ENCODE results near the gene CFAP97D2. TPM values are rescaled to one million over a fixed set of nuclear protein-coding genes. Genes with fewer than 3 reads are reported as not detected.
"Not testable (repeated sequence)": the region's sequence is repeated elsewhere in the genome, so short reads cannot be mapped to it uniquely, and the experiment has no call there.

CFAP97D2 gene
- total RNA-seq, 1 donor from 2014 or later: not detected

- no peak for DNase-seq (ENCODE audit: low read depth, low spot score)
Measured at GRCh38 chr13:114157869-114158495, 21.1 kb upstream of the CFAP97D2 start.

GRCh38 chr13:114158869-114159666 is 20.0 kb upstream of the CFAP97D2 start:
- DNase-seq (ENCODE audit: low read depth, low spot score): not testable (repeated sequence)

- DNase-seq (ENCODE audit: low read depth, low spot score): peak; percentile 36
Measured at GRCh38 chr13:114161028-114161556, 18.0 kb upstream of the CFAP97D2 start.

GRCh38 chr13:114161644-114162532 is 17.2 kb upstream of the CFAP97D2 start:
- DNase-seq (ENCODE audit: low read depth, low spot score): peak; percentile 24

GRCh38 chr13:114162533-114162922 is 16.5 kb upstream of the CFAP97D2 start:
- DNase-seq (ENCODE audit: low read depth, low spot score): no peak

GRCh38 chr13:114164053-114164452 is 15.0 kb upstream of the CFAP97D2 start:
- no peak for DNase-seq (ENCODE audit: low read depth, low spot score)

GRCh38 chr13:114164681-114165429 is 14.2 kb upstream of the CFAP97D2 start:
- DNase-seq (ENCODE audit: low read depth, low spot score): no peak

GRCh38 chr13:114166381-114167131 is 12.5 kb upstream of the CFAP97D2 start:
- DNase-seq (ENCODE audit: low read depth, low spot score): no peak

- no peak for DNase-seq (ENCODE audit: low read depth, low spot score)
Measured at GRCh38 chr13:114167426-114167825, 11.6 kb upstream of the CFAP97D2 start.

GRCh38 chr13:114167885-114168284 is 11.2 kb upstream of the CFAP97D2 start:
- DNase-seq (ENCODE audit: low read depth, low spot score): no peak

GRCh38 chr13:114173272-114173671 is 5.8 kb upstream of the CFAP97D2 start:
- no peak for DNase-seq (ENCODE audit: low read depth, low spot score)

GRCh38 chr13:114173745-114174144 is 5.3 kb upstream of the CFAP97D2 start:
- no peak for DNase-seq (ENCODE audit: low read depth, low spot score)

GRCh38 chr13:114174529-114174961 is 4.5 kb upstream of the CFAP97D2 start:
- peak; percentile 69 for DNase-seq (ENCODE audit: low read depth, low spot score)

- not testable (repeated sequence) for DNase-seq (ENCODE audit: low read depth, low spot score)
Measured at GRCh38 chr13:114176359-114176902, 2.6 kb upstream of the CFAP97D2 start.

- DNase-seq (ENCODE audit: low read depth, low spot score): no peak
Measured at GRCh38 chr13:114177245-114178010, 1.6 kb upstream of the CFAP97D2 start.

GRCh38 chr13:114185182-114185971 is 6.3 kb downstream of the CFAP97D2 start:
- no peak for DNase-seq (ENCODE audit: low read depth, low spot score)

- DNase-seq (ENCODE audit: low read depth, low spot score): no peak
Measured at GRCh38 chr13:114194853-114195252, 15.8 kb downstream of the CFAP97D2 start.

GRCh38 chr13:114196629-114197028 is 17.6 kb downstream of the CFAP97D2 start:
- no peak for DNase-seq (ENCODE audit: low read depth, low spot score)
